Endothelial cell of umbilical vein (primary cell): ENCODE measurements around the gene RO60. TPM values are rescaled to one million over a fixed set of nuclear protein-coding genes. Genes with fewer than 3 reads are reported as not detected.

Source experiments
- BruUV-seq: library from RNA; stranded (reverse); fragments of 400-500 nt; replicated peaks from 2 replicates; lab custom pipeline; 2021; lab: Mats Ljungman, UMichigan
- CTCF ChIA-PET: fragments of 300-600, 350-600 bp; sonication (Branson Sonifier 250); formaldehyde crosslinking; loops from one replicate; lab custom pipeline; 2021; ENCODE audit warnings: antibody characterized with exemption, inconsistent platforms; lab: Charles Lee
- POLR2A ChIA-PET: fragments of 300-600, 350-600 bp; sonication (Branson Sonifier 250); formaldehyde crosslinking; loops from one replicate; lab custom pipeline; 2021; ENCODE audit warnings: antibody characterized with exemption, inconsistent platforms; lab: Charles Lee
- DNase-seq: peaks from one replicate; pipeline ENCODE4 v3.0.0-alpha.2; 2011; ENCODE audit warnings: low read depth, low spot score
- FAIRE-seq: peaks from 2 replicates; lab custom pipeline; 2011; peaks lifted over from hg19 to GRCh38; lab: Jason Lieb, UNC
- H2AFZ ChIP-seq: 2 replicates; pipeline ENCODE4 v1.6.0; 2012; ENCODE audit warnings: low read depth, low read length, control low read depth, inconsistent platforms
- H3K27ac ChIP-seq: 2 replicates; pipeline ENCODE4 v1.5.1; 2011; ENCODE audit warnings: low read depth, mild to moderate bottlenecking, control low read depth, low read length, moderate library complexity; ENCODE audit not compliant: insufficient read depth
- H3K27me3 ChIP-seq, 2 experiments: 2 replicates each; pipeline versions ENCODE4 v1.6.0 to v1.6.1; 2011; ENCODE audit warnings: low read length in 2 of 2, mixed read lengths in 1 of 2; ENCODE audit not compliant: control insufficient read depth in 2 of 2, insufficient read depth in 2 of 2
- H3K36me3 ChIP-seq, 2 experiments: 2 replicates in 1 of 2; 3 replicates in 1 of 2; pipeline ENCODE4 v1.5.1; 2011; ENCODE audit warnings: low read length in 2 of 2, mild to moderate bottlenecking in 1 of 2, moderate library complexity in 1 of 2; ENCODE audit not compliant: control insufficient read depth in 2 of 2, insufficient read depth in 2 of 2; ENCODE audit errors: extremely low read depth in 1 of 2
- H3K4me1 ChIP-seq: 3 replicates; pipeline ENCODE4 v1.5.1; 2011; ENCODE audit warnings: mild to moderate bottlenecking, low read length; ENCODE audit not compliant: control insufficient read depth, insufficient read depth; ENCODE audit errors: extremely low read depth
- H3K4me2 ChIP-seq: 2 replicates; pipeline ENCODE4 v1.6.1; 2011; ENCODE audit warnings: low read length, control low read depth, mixed read lengths; ENCODE audit not compliant: insufficient read depth
- H3K4me3 ChIP-seq, 3 experiments: fragments of 200-600 bp in 1 of 3; sonication (generic), shearing (Covaris generic) in 1 of 3; replicated peaks in 1 of 3; 2 replicates each; pipeline ENCODE4 v1.5.1; 2011 to 2016; ENCODE audit warnings: control low read depth in 3 of 3, low read length in 3 of 3, mild to moderate bottlenecking in 2 of 3, inconsistent platforms in 1 of 3, low read depth in 1 of 3, moderate library complexity in 1 of 3; ENCODE audit not compliant: insufficient read depth in 1 of 3
- H3K79me2 ChIP-seq: 2 replicates; pipeline ENCODE4 v1.6.0; 2012; ENCODE audit warnings: low read length, inconsistent platforms; ENCODE audit not compliant: control insufficient read depth, insufficient read depth
- H3K9ac ChIP-seq: replicated peaks from 2 replicates; pipeline ENCODE3; 2011; ENCODE audit warnings: low read length, control low read depth; ENCODE audit not compliant: insufficient read depth; ENCODE audit errors: extremely low read depth
- H3K9me1 ChIP-seq: replicated peaks from 3 replicates; pipeline ENCODE4 v1.6.0; 2011; ENCODE audit warnings: mild to moderate bottlenecking, low read length; ENCODE audit not compliant: control insufficient read depth, insufficient read depth; ENCODE audit errors: extremely low read depth
- H3K9me3 ChIP-seq: replicated peaks from 2 replicates; pipeline ENCODE4 v1.5.1; 2012; ENCODE audit warnings: low read length, inconsistent platforms; ENCODE audit not compliant: control insufficient read depth, insufficient read depth
- H4K20me1 ChIP-seq: replicated peaks from 2 replicates; pipeline ENCODE3; 2011; ENCODE audit warnings: mild to moderate bottlenecking, low read length; ENCODE audit not compliant: control insufficient read depth, insufficient read depth; ENCODE audit errors: extremely low read depth
- CTCF ChIP-seq, 2 donors: IDR thresholded peaks; 1 replicate in 1 of 2; 2 replicates in 1 of 2; pipeline ENCODE4 v1.5.1; 2011; ENCODE audit warnings: low read length in 2 of 2, mild to moderate bottlenecking in 2 of 2, moderate library complexity in 2 of 2, control low read depth in 1 of 2, inconsistent platforms in 1 of 2, low read depth in 1 of 2; ENCODE audit not compliant: insufficient read depth in 1 of 2; ENCODE audit errors: extremely low read depth in 1 of 2
- EZH2 ChIP-seq: IDR thresholded peaks from 2 replicates; pipeline ENCODE4 v1.6.1; 2012; ENCODE audit warnings: borderline replicate concordance, low read depth, mild to moderate bottlenecking, moderate library complexity, low read length, inconsistent platforms; ENCODE audit not compliant: severe bottlenecking
- FOS ChIP-seq: IDR thresholded peaks from 2 replicates; pipeline ENCODE4 v1.6.1; 2011; ENCODE audit warnings: mild to moderate bottlenecking, low read length, moderate library complexity, borderline replicate concordance; ENCODE audit not compliant: insufficient read depth
- GATA2 ChIP-seq: IDR thresholded peaks from 2 replicates; pipeline ENCODE4 v1.7.0; 2011; ENCODE audit warnings: low read depth, mild to moderate bottlenecking, moderate library complexity, mixed read lengths, low read length; ENCODE audit not compliant: insufficient read length, insufficient read depth
- JUN ChIP-seq: IDR thresholded peaks from 2 replicates; pipeline ENCODE4 v1.6.1; 2011; ENCODE audit warnings: borderline replicate concordance, low read depth; ENCODE audit not compliant: insufficient read length, insufficient read depth
- MAX ChIP-seq: IDR thresholded peaks from 2 replicates; pipeline ENCODE4 v1.6.1; 2011; ENCODE audit not compliant: insufficient read depth, insufficient read length
- MYC ChIP-seq: IDR thresholded peaks from one replicate; pipeline ENCODE4 v1.6.1; 2011; ENCODE audit warnings: mild to moderate bottlenecking, low read depth, low read length
- POLR2A ChIP-seq: IDR thresholded peaks from 2 replicates; pipeline ENCODE4 v1.6.1; 2012; ENCODE audit warnings: low read depth, mild to moderate bottlenecking, control low read depth, low read length
- POLR2AphosphoS5 ChIP-seq: IDR thresholded peaks from 2 replicates; pipeline ENCODE4 v1.6.1; 2012; ENCODE audit warnings: low read depth, mild to moderate bottlenecking, control low read depth, low read length, moderate library complexity; ENCODE audit not compliant: insufficient read depth
- dilution Hi-C: fragments of 300-500 bp; cut with MboI; formaldehyde crosslinking; loops from one replicate; pipeline ENCODE4 v1.15.0; 2019; ENCODE audit warnings: low sequenced_read_pairs; ENCODE audit not compliant: extremely low pct_ligation_motif_present
- intact Hi-C: fragments of 100-400 bp; cut with micrococcal nuclease; formaldehyde crosslinking; loops from one replicate; pipeline ENCODE4 v1.10.0; 2022
- polyA plus RNA-seq, 4 experiments: library from polyadenylated mRNA; depleted of rRNA in 3 of 4; stranded (reverse) in 3 of 4; unstranded in 1 of 4; fragments of >200 nt; gene quantifications; 2 replicates each; pipeline versions ENCODE4 v1.2.1 to v1.2.3, GENCODE V29; 2011 to 2012; ENCODE audit warnings: missing spikeins in 1 of 4
- total RNA-seq: library from RNA; stranded (reverse); gene quantifications from 2 replicates; pipeline ENCODE4 v1.2.3, GENCODE V29; 2021

The RO60 gene
- total and polyA plus RNA-seq, 2 donors (not counting 3 experiments of a cell fraction or from before 2014, with no cell fraction given): 11.1 to 60.3 TPM

- Histone ChIP-seq H3K9me3 (no peaks in the 10 kb centered on the region), H3K27ac (no peak overlapping the region), H3K36me3 (no peaks in the 10 kb centered on the region), H3K4me1 (peaks cover 5% of the 10 kb centered on the region), H2AFZ (no peak overlapping the region), H3K9ac (no peak overlapping the region), H3K4me2 (no peak overlapping the region), H3K27me3 (no peaks in the 10 kb centered on the region), H3K79me2 (no peaks in the 10 kb centered on the region), H3K9me1 (no peaks in the 10 kb centered on the region), H3K4me3 (no peak overlapping the region), H4K20me1 (no peaks in the 10 kb centered on the region)
- BruUV-seq: no TSS peak
- intact Hi-C loops (loop anchor here (10.0 kb wide), 1 partner anchor 428 kb away; no protein-coding TSS in a partner anchor), dilution Hi-C loops (loop anchor here (25.0 kb wide), 1 partner anchor 201 kb away; the partner anchor contains the start of gene RGS2)
- ChIA-PET POLR2A (no interaction called here), CTCF (interaction anchor here (1.4 kb wide), 1 partner anchor 212 kb away, joined by 4 read pairs; no protein-coding TSS in a partner anchor)
- no peak for TF ChIP-seq CTCF (IDR thresholded peaks at IDR 0.05; ENCODE audit: extremely low read depth in 1 of 2, insufficient read depth in 1 of 2, low read depth in 1 of 2, low read length in 2 of 2)
- TF ChIP-seq POLR2A: no peak
- no peak for TF ChIP-seq EZH2
- no peak for TF ChIP-seq POLR2AphosphoS5
- no peak for TF ChIP-seq FOS
- no peak for TF ChIP-seq MYC
- TF ChIP-seq GATA2: no peak
- TF ChIP-seq JUN: no peak
- no peak for TF ChIP-seq MAX
- FAIRE-seq (no peak), DNase-seq (no peak)
Measured at GRCh38 chr1:193013005-193013404, 46.4 kb upstream of the RO60 start.
